HG03432 (cell line): ENCODE results near the gene PDXDC1.
"Not testable (repeated sequence)": the region's sequence is repeated elsewhere in the genome, so short reads cannot be mapped to it uniquely, and the experiment has no call there.

Experiments
- ATAC-seq: cut with Tn5 transposase; IDR thresholded peaks from one replicate; pipeline ENCODE4 v1.9.1; 2021; ENCODE audit warnings: mild to moderate bottlenecking, moderate library complexity; ENCODE audit not compliant: unreplicated experiment

The PDXDC1 gene

DNA sequence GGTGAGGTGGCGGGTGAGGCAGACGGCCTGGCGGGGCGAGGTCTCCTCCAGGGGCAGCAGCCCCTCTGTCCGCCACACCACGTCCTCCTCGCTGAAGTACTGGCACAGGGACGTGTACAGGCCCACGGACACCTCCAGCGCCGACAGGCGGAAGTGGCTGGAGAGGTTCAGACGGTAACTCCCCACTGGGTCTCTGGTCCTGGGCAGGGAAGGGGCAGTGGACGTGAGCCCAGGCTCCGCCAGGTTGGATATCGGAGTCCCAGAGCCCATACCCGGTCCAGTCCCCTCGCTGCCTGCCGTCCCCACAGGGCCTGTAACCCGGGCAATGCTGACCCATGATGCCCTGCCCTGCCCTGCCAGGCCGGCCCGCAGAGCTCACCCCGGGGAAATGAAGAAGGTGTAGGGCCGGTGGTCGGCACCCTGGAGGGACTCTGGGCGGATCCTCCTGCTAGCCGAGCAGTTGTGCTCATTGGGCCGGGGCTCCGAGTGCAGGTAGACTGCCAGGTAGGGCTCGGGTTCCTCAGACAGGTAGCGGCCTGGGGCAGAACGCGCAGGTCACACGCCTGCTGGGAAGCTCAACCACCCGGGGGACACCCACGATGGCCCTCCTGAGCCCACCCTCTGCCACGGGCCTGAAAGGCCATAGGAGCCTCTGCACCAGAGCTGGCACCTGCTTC is 155.6 kb downstream of the PDXDC1 start:
- not testable (repeated sequence) for ATAC-seq

DNA sequence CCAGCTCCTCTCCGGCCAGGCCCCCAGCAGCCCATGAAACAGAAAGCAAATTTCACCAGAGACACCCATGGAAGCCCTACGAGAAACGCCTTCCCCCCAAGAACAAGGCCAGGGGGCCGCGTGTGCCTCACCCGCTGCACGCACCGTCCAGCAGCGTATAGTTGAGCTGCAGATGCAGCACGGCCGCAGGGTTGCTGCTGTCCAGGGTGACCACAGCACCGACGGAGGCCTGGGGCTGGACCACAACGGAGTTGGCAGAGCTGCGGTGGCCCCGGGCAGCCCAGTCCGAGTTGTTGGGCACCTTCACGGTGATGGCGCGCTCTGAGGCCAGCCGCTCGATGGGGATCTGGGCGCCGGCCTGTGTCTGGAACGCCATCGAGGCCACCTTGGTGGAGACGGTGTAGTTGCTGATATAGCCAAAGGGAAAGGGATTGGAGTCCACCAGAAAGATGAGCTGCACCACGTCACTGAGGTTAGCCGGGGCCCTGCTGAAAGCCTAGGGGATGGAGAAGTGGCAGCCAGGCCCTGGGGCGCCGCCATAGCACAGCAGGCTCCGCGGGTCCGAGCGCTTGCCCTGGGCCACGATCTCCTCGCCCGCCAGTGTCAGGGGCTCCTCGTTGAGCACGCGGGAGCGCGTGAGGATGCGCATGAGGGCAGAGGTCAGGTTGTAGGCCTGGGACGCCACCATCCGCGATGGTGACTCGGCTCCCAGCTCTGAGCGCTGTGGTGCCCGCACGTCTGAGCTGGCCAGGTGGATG is 156.3 kb downstream of the PDXDC1 start:
- not testable (repeated sequence) for ATAC-seq

DNA sequence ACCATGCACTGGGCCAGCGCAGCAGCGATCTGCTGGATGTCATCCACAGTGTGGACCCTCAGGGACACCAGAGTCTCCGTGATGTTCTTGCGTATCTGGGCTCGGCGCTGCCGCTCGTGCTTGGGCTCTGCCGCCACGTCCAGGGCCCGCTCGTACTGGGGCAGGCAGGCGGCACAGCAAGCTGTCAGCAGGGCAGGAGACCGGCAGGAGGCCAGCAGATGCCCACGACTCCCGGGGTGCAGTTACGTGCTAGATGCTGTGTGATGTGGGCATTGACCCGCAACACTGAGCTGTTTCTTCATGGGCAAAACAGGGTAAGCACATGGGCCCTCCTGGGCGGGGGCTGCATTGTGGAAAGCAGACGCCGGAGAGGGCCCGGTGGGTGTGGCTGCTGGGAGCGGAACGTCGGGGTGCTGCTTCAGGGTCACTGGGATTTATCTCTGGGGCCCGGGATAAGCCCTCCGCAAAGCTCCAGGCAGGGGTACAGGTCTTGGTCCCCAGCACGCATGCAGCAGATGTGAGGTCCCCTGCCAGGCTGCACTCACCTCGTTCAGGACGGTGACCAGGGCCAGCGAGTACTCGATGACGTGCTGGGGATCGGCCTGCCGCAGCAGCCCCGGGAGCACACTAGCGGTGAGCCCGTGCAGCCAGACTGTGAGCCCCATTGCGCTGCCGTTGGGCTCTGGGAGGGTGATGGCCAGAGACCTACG is 158.0 kb downstream of the PDXDC1 start:
- ATAC-seq, result not testable (repeated sequence)

DNA sequence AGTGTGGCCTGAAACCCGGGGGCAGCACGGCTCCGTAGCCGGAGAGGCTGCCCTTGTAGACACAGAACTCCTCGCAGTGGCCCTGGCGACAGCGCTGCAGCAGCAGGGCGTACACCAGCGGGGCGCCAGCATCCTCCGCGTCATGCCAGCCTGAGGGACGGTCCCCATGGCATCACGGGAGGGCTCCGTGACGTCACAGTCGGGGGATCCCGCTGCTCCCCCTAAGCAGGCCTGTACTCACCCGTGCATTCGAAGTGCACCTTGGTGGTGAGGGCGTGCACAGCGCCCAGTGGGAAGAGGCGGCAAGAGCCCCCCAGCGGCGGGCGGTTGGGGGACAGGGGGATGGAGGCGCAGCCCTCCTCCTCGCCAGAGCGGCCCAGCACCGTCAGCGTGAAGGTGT is 158.7 kb downstream of the PDXDC1 start:
- not testable (repeated sequence) for ATAC-seq

DNA sequence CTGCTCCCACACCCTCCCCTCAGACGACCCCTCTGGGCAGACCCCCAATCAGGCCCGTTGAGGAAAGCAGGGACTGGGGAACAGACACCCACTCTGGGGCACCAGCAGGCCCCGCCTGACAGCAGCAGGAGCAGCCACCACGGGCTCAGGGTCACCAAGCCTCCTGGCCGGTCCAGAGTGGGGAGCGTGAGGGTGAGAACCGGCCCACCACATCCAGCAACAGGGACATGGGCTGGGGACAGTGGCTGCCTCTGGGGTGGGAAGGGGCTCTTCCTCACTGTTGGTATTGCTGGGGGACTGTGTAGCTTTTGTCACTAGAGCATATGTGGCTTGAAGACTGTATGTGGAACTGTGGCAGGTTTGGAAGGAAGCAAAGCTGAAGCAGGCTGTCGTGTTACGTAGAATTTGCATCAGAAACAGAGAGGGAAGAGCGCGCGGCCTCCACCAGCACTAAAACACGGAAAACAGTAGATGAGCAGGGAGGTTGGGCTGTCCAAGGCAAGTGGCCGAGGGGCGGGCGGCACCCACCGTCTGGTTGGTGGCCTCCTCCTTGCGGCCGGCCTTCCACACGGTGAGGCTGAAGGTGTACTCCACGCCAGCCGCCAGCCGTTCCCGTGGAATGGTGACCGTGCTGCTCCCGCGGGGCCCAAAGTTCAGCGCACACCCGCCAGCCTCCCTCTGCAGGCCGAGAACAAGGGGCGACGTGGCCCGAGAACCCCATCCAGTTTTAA is 160.1 kb downstream of the PDXDC1 start:
- ATAC-seq, result not testable (repeated sequence)

DNA sequence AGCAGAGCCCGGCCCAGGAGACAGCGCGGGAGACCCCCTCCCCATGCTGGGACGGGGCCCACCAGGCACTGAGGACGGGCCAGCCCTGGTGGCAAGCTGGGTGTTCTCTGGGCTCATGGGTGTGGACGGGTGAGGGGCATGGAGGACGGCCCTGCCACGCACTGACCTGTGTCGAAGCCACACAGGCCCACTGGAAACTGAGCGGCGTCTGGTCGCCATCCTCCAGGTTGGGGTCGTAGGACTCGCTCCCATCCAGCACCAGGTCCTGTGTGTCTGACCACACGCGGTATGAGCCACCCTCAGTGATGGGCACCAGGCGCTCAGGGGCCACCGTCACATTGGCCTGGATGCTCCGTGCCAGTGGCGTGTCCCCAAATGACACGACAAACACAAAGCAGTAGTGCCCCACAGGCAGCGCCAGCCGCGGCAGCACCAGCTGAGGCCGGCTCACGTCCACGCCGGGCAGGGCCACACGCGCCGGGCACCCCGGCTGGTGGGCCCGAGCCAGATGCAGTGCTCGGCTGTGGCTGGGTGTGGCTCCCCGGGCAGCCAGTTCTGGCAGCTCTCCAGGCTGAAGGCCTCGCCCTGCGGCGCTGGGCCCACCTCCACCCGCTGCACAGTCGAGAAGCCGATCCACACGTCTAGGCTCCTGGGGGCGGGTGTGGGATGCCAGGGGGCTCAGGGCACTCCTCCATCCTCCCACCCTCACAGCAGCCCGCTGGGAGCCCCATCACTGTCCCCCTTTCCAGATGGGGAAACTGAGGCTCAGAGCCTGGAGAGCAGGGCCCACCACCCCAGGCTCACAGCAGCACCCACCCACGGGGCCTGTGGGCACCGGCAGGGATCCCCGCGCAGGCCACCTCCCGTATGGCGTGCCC is 160.9 kb downstream of the PDXDC1 start:
- ATAC-seq, result not testable (repeated sequence)

DNA sequence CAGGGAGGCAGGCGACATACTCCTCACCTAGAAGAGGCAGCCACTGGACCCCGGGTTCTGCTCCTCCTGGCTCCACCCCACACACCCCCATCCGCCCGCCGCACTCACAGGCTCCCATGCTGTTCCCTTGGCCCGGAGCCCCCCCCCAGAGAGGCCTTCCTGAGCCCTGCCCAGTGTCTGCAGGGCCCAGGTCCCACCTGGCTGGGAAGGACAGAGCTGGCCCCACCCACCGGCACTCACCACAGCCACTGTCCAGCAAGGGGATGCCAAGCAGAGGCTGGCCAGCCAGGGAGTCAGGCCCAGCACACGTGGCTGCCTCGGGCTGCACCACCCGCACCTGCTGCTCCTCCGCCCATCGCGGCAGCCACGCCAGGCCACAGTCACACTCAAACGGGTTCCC is 162.7 kb downstream of the PDXDC1 start:
- not testable (repeated sequence) for ATAC-seq

DNA sequence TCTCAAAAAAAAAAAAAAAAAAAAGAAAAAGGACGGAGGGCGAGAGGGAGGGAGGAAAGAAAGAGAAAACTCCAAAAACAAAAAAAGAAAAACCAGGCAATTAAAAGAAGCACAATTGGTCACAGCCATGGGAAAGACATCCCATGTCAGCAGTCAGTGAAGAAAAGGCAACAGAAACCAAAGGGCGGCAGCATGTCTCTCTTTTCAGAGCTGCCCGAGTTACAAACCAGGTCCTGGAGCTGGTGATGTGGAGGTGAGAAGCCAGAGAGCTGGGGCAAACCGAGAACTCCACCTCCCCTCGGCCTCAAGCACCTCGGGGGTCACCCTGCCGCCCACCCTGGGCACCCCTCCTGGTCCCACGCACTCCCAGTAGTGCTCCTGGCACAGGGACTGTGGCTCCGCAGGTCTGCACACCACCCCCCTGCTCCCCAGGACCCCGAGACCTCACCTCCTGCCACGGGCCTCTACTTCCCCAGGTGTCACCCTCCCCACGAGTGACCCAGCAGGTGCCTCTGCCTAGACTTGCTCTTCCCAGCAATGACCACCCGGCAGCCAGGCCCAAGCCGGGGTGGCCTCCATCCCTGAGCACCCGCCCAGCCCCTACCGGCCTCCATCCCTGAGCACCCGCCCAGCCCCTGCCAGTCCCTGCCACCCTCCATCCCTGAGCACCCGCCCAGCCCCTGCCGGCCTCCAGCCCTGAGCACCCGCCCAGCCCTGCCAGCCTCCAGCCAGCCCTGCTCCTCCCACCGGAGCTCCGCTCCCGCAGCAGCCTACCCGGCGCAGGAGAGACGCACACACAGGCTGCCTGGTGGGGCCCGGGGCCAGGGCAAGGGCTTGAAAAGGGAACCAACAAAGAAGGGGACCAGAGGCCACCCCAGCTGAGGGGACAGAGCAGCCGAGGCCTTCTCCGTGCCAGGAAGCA is 165.9 kb downstream of the PDXDC1 start:
- ATAC-seq, result not testable (repeated sequence)

DNA sequence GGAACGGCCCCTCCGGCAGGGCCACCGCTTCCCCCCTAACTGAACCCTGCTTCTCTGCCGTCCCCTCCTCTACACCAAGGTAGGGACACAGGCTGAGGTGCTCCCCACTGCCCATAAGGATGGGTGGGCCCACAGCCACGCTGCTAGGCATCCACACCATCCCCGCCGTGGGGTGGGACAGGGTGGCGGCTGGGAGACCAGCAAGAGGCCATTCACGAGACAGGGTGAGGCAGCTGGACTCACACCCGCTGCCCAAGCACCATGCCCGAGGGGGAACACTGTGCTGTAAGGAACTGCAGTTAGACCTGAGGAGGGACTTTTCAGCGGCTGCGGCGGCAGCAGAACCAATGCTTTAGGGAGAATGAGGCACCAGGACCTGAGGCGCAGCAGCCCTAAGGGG is 166.8 kb downstream of the PDXDC1 start:
- no peak for ATAC-seq

DNA sequence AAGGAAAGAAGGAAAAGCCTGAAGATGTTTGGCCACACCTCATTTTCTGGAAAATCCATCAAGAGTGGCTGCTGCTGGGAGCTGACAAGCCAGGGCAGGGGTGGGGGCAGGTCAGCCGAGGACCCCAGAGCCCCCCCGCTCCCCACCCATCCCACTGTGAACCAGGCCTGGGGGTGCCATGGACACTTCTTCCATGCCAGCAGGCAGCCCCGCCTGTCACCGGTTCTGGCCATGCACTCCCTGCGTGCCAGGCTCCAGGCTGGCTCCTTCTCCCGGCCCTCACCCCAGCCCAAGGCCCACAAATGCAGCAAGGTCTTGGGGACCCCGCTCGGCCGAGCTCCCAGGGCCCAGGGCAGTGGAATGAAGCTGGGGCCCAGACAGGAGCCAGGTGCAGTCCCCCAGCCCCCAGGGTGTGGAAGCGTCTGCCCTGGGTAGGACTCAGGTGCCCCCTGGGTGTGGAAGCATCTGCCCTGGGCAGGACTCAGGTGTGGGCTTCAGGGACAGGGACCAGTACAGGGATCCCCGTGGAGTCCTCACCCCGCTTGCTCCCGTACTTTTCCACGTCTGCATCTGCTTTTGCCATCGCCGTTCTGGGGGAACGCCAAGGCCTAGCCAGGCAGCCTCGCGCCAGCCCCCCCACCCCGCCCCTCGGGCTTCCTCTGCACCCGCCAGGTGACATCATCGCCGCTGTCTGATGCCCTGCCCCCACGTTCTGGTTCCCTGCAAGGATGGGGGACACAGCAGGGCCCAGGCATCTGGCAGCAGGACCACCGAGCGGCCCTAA is 167.5 kb downstream of the PDXDC1 start:
- ATAC-seq, result not testable (repeated sequence)

DNA sequence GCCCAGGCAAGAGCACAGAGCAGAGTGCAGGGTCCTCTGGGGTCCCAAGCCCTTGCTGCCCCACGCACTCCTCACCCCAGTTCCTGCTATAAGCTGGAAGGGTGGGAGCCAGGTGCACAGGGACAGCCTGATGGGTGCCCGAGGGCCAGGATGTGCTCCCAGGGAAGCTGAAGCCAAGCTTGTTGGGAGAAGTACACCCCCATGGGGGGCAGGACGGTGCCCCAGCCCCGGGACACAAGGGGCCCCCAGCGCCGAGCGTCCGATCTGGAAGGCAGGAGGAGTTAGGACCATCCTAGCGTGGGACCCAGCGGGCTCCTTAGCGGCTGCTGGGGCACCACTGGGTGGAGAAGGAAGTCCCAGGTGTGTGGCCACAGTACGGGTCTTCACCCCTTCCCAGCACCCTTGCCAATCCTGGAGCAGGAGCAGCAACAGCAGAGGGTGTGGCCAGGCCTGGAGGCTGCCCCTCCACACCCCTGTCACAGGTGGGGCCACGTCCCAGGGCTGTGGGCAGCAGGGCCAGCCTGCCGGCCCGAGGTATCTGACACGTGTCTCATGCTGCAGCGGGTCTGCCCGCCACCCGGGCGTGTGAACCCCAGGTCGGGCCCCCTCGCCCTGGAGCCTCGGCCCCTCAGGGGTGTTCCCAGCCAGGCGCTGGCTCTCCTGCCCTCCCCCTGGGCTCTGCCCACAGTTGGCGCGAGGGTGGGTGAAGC is 168.2 kb downstream of the PDXDC1 start:
- not testable (repeated sequence) for ATAC-seq

DNA sequence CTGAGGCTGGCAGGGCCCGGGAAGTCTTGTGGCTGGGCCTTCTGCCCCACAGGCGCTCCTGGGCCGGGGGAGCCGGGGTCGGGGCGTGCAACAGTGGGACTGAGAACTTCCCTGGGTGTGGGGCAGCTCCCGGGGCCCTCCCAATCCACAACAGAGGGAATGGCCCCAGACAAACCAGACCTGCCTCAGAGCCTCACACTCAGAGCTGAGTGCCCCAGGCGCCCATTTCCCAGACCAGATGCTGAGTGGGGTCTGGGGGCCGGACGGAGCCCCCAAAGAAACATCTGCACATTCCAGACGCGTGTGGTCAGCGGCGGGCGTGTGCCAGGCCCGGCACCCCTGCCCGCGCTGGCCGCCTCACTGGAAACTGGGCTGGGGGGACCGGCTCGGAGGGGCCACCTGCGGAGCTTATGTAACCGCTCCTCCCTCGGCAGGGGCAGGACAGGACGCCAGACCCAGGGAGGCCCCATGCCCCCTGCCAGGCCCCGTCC is 168.8 kb downstream of the PDXDC1 start:
- ATAC-seq, result not testable (repeated sequence)

DNA sequence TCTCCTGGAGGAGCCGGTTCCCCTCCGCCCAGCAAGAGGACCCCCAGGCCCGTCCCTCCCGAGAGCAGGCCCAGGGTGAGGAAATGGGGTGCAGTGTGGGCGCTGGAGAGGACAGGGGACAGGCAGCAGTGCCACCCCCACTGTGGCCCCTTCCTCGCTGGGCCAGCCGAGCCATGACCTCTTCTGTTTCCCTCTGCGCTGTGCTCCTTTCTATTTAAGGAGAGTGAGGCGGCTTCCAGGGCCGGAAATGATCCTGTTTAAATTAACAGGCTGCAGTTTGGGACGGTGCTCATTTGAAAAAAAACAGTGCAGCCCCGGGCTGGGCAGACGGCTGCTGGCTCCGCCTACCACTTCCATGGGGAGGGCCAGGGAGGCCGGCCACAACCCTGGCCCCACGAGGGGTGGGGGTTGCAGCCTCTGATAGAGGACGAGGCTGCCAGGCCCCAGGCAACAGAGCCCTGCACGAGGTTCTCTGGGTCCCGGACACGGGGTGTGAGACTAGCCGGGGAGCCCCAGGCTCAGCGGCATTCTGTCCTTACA is 169.3 kb downstream of the PDXDC1 start:
- not testable (repeated sequence) for ATAC-seq

DNA sequence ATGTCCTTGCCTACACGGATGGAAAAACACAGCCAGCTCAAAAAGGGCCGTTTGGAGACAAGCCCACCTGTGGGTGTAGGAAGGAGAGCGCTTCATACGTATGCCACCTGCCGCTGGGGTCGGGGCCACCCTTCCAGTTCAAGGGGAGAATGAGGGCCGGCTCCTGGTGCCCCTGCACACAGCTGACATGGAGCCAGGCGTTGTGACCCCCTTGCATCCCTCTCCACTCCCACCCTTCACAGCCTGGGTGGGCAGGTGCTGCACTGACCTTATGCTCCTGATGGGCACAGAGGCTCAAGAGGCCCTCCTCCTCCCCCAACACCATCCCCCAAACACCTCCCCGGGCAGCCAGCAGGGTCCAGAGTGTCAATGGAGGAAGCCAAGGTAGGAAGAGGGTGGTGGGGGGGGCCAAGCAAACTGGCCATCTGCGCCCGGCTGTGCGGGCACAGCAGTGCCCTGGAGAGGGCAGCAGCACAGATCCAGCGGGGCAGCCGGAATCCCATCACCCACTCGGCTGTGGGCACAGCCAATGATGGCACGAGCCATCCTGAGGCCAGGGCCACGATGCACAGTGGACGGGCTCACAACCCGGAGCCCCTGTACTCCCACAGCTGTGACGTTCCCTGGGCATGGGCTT is 170.1 kb downstream of the PDXDC1 start:
- ATAC-seq, result not testable (repeated sequence)

DNA sequence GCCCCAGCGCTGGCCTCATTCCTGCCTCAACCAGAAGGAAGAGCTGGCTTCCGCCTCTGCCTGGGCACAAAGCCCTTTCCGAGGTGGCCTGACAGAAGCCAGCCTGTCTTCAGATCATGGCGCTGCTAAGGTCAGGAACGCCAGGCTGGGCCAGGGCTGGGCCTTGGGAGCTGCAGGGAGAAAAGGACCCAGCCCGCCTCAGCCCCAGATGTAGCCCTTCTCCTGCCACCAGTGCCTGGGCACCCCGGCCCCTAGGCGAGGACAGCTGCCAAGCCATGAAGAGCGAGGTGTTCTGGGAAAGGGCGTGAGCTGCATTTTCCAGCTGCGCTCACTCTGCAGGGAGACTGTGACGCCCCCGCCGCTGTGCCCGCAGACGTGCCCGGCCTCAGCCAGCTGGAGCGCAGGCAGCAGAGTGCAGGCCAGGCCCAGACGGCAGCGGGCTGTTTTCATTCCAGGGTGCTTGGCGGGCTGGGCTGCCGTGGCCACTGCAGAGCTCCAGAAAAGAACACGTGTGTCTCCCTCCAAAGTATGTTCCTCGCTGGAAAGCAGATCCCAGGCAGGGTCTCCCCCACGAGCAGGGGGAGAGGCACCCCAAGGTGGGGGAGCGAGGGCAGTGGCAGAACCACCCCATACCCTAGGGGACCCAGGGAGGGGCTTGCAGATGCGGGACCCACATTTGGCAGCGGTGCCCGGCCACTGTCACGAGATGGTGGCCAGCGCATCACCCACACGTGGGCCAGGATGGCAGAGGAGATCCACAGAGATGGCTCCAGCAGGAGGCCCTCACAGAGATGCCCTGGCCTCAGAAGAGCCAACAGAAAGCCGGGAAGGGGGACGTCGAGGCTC is 170.8 kb downstream of the PDXDC1 start:
- ATAC-seq, result not testable (repeated sequence)

DNA sequence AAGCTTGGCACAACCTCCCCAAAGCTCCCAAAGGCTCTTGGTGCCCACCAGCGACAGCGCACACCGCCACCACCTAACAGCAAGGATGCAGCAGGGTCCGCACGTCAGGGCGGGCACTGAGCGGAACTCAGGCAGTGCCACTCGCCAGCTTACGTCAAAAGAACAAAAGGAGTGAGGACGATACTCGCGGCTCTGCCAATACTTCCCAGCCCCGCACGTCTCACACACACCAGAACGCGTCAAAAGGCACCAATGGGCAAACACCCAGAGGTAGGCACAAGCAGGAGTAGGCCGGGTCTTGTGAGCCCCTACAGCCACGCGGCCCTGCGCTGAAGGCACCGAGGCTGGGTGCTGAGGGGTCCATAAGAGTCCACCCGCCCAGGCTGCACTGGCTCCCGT is 171.4 kb downstream of the PDXDC1 start:
- ATAC-seq, result not testable (repeated sequence)
